Stomach smooth muscle (tissue), 2 donors: ENCODE data around the gene IRAK3.
A peak's percentile ranks its signal among the peaks of the same experiment; 100 is the strongest.

ENCODE experiments used
- H3K27ac ChIP-seq: one replicate; pipeline ENCODE4 v1.7.0; 2013; ENCODE audit warnings: mild to moderate bottlenecking, low read length, inconsistent platforms
- H3K27me3 ChIP-seq, 2 donors: one replicate each; pipeline ENCODE4 v1.7.0; 2013; ENCODE audit warnings: low read length in 2 of 2; ENCODE audit not compliant: insufficient read depth in 2 of 2, control insufficient read depth in 1 of 2
- H3K36me3 ChIP-seq, 2 donors: one replicate each; pipeline ENCODE4 v1.7.0; 2013; ENCODE audit warnings: low read length in 2 of 2; ENCODE audit not compliant: control insufficient read depth in 2 of 2, insufficient read depth in 2 of 2
- H3K4me1 ChIP-seq: one replicate; pipeline ENCODE4 v1.7.0; 2013; ENCODE audit warnings: low read length; ENCODE audit not compliant: control insufficient read depth, insufficient read depth
- H3K4me3 ChIP-seq, 2 donors: one replicate each; pipeline ENCODE4 v1.7.0; 2013; ENCODE audit warnings: low read length in 2 of 2
- H3K9ac ChIP-seq, 2 donors: one replicate each; pipeline ENCODE4 v1.7.0; 2013; ENCODE audit warnings: low read length in 2 of 2, mild to moderate bottlenecking in 1 of 2
- H3K9me3 ChIP-seq, 2 donors: one replicate each; pipeline ENCODE4 v1.7.0; 2013; ENCODE audit warnings: low read length in 2 of 2; ENCODE audit not compliant: control insufficient read depth in 2 of 2
- donor health status: healthy.
- donor health status: Pancreatic carcinoma.

Gene IRAK3

GRCh38 chr12:66156654-66157053, 32.4 kb upstream of the IRAK3 start:
- H3K27me3 ChIP-seq = no peaks in the 10 kb centered on the region
- peaks cover 6 to 11% of the 10 kb centered on the region in 2 donors for H3K36me3 ChIP-seq
- no peak overlapping the region for H3K4me3 ChIP-seq
- H3K27ac ChIP-seq = no peak overlapping the region
- H3K4me1 ChIP-seq = no peaks in the 10 kb centered on the region
- H3K9me3 ChIP-seq = no peaks in the 10 kb centered on the region
- H3K9ac ChIP-seq = no peak overlapping the region

GRCh38 chr12:66159123-66159522, 29.9 kb upstream of the IRAK3 start:
- H3K9ac ChIP-seq = no peak overlapping the region
- no peak overlapping the region for H3K4me3 ChIP-seq
- H3K4me1 ChIP-seq = no peaks in the 10 kb centered on the region
- no peaks in the 10 kb centered on the region for H3K27me3 ChIP-seq
- no peak overlapping the region for H3K27ac ChIP-seq
- no peaks in the 10 kb centered on the region for H3K9me3 ChIP-seq
- H3K36me3 ChIP-seq = peaks cover 6 to 11% of the 10 kb centered on the region in 2 donors

- H3K36me3 ChIP-seq = peaks cover 6 to 11% of the 10 kb centered on the region in 2 donors
- peaks cover 0 to 3% of the 10 kb centered on the region in 2 donors for H3K9me3 ChIP-seq
- no peaks in the 10 kb centered on the region for H3K27me3 ChIP-seq
- no peaks in the 10 kb centered on the region for H3K4me1 ChIP-seq
- no peak overlapping the region for H3K27ac ChIP-seq
- H3K4me3 ChIP-seq = no peak overlapping the region
- H3K9ac ChIP-seq = no peak overlapping the region
Measured at GRCh38 chr12:66160704-66161103, 28.3 kb upstream of the IRAK3 start.

- H3K4me3 ChIP-seq = no peak overlapping the region
- H3K9me3 ChIP-seq = peaks cover 0 to 3% of the 10 kb centered on the region in 2 donors
- no peak overlapping the region for H3K27ac ChIP-seq
- no peak overlapping the region for H3K9ac ChIP-seq
- H3K4me1 ChIP-seq = no peaks in the 10 kb centered on the region
- no peaks in the 10 kb centered on the region for H3K27me3 ChIP-seq
- peaks cover 6 to 11% of the 10 kb centered on the region in 2 donors for H3K36me3 ChIP-seq
Measured at GRCh38 chr12:66162701-66163100, 26.3 kb upstream of the IRAK3 start.

GRCh38 chr12:66163289-66163688, 25.7 kb upstream of the IRAK3 start:
- Histone ChIP-seq H3K27me3 (no peaks in the 10 kb centered on the region), H3K36me3 (peaks cover 6 to 11% of the 10 kb centered on the region in 2 donors), H3K9me3 (peaks cover 0 to 3% of the 10 kb centered on the region in 2 donors), H3K4me3 (no peak overlapping the region), H3K4me1 (no peaks in the 10 kb centered on the region), H3K27ac (no peak overlapping the region), H3K9ac (no peak overlapping the region)

GRCh38 chr12:66164349-66164821, 24.6 kb upstream of the IRAK3 start:
- Histone ChIP-seq H3K9ac (no peak overlapping the region), H3K27ac (no peak overlapping the region), H3K4me3 (no peak overlapping the region), H3K36me3 (peaks cover 3 to 5% of the 10 kb centered on the region in 2 donors), H3K27me3 (no peaks in the 10 kb centered on the region), H3K4me1 (no peaks in the 10 kb centered on the region), H3K9me3 (peaks cover 0 to 3% of the 10 kb centered on the region in 2 donors)

GRCh38 chr12:66165141-66165540, 23.9 kb upstream of the IRAK3 start:
- Histone ChIP-seq H3K27ac (no peak overlapping the region), H3K4me1 (no peaks in the 10 kb centered on the region), H3K36me3 (no peaks in the 10 kb centered on the region), H3K9ac (no peak overlapping the region), H3K4me3 (no peak overlapping the region), H3K27me3 (no peaks in the 10 kb centered on the region), H3K9me3 (peaks cover 0 to 3% of the 10 kb centered on the region in 2 donors)

GRCh38 chr12:66166561-66166960, 22.5 kb upstream of the IRAK3 start:
- Histone ChIP-seq H3K27ac (no peak overlapping the region), H3K36me3 (no peaks in the 10 kb centered on the region), H3K9me3 (peaks cover 0 to 3% of the 10 kb centered on the region in 2 donors), H3K4me3 (no peak overlapping the region), H3K4me1 (no peaks in the 10 kb centered on the region), H3K9ac (no peak overlapping the region), H3K27me3 (no peaks in the 10 kb centered on the region)

GRCh38 chr12:66168410-66168809, 20.6 kb upstream of the IRAK3 start:
- Histone ChIP-seq H3K27ac (peak overlapping the region; percentile 98), H3K9ac (peak overlapping the region in 1 of 2 donors; percentile 95), H3K27me3 (no peaks in the 10 kb centered on the region), H3K4me3 (peak overlapping the region; percentile 78 to 98), H3K9me3 (peaks cover 0 to 3% of the 10 kb centered on the region in 2 donors), H3K36me3 (no peaks in the 10 kb centered on the region), H3K4me1 (no peaks in the 10 kb centered on the region)

- H3K4me1 ChIP-seq = no peaks in the 10 kb centered on the region
- no peaks in the 10 kb centered on the region for H3K27me3 ChIP-seq
- H3K27ac ChIP-seq = peak within 1 kb of the TSS; percentile 98
- H3K9ac ChIP-seq = peak within 1 kb of the TSS; percentile 95 to 97
- peak within 1 kb of the TSS; percentile 78 to 98 for H3K4me3 ChIP-seq
- peaks cover 0 to 3% of the 10 kb centered on the region in 2 donors for H3K9me3 ChIP-seq
- H3K36me3 ChIP-seq = no peaks in the 10 kb centered on the region
Measured at GRCh38 chr12:66169221-66170170, 19.5 kb upstream of the IRAK3 start, which contains the start of gene TMBIM4. TSS of gene TMBIM4 (minus strand) at chr12:66169996. CDS start at chr12:66169951, 45 bp downstream.

- Histone ChIP-seq H3K9me3 (no peaks in the 10 kb centered on the region), H3K27me3 (no peaks in the 10 kb centered on the region), H3K9ac (no peak overlapping the region), H3K27ac (no peak overlapping the region), H3K4me1 (no peaks in the 10 kb centered on the region), H3K36me3 (no peaks in the 10 kb centered on the region), H3K4me3 (peak overlapping the region in 1 of 2 donors; percentile 78)
Measured at GRCh38 chr12:66170606-66171005, 18.4 kb upstream of the IRAK3 start.
